KG1 (cell line): ENCODE measurements around the gene OR2T10.
A peak's percentile ranks its signal among the peaks of the same experiment; 100 is the strongest.
"Not testable (repeated sequence)": the region's sequence is repeated elsewhere in the genome, so short reads cannot be mapped to it uniquely, and the experiment has no call there.

Experiments
- DNase-seq: peaks from one replicate; lab custom pipeline; 2025; lab: John Stamatoyannopoulos, UW

Gene OR2T10

GRCh38 chr1:248597589-248597988 is at the start of gene OR2T10:
Gene OR2T10 (minus strand): TSS chr1:248597700. CDS start chr1:248593768, 3,932 bp downstream.
- no peak for DNase-seq

GRCh38 chr1:248645178-248645577 is 47.7 kb upstream of the OR2T10 start, which contains the start of gene OR2T35:
Gene OR2T35 (minus strand): TSS chr1:248645278. CDS start chr1:248639258, 6,020 bp downstream.
- not testable (repeated sequence) for DNase-seq

- DNase-seq = not testable (repeated sequence)
Measured at GRCh38 chr1:248642971-248643651, 45.6 kb upstream of the OR2T10 start.

GRCh38 chr1:248641583-248641982 is 44.1 kb upstream of the OR2T10 start:
- not testable (repeated sequence) for DNase-seq

GRCh38 chr1:248640906-248641305 is 43.4 kb upstream of the OR2T10 start:
- DNase-seq = not testable (repeated sequence)

GRCh38 chr1:248639652-248640051 is 42.2 kb upstream of the OR2T10 start:
- not testable (repeated sequence) for DNase-seq

- DNase-seq = not testable (repeated sequence)
Measured at GRCh38 chr1:248636612-248637011, 39.1 kb upstream of the OR2T10 start.

- not testable (repeated sequence) for DNase-seq
Measured at GRCh38 chr1:248634991-248635390, 37.5 kb upstream of the OR2T10 start, which contains the start of gene OR2T11. Gene OR2T11 (minus strand): TSS chr1:248635091. CDS start chr1:248627128, 7,963 bp downstream.

GRCh38 chr1:248631354-248632008 is 34.0 kb upstream of the OR2T10 start:
- no peak for DNase-seq

GRCh38 chr1:248630551-248630950 is 33.1 kb upstream of the OR2T10 start:
- no peak for DNase-seq

- no peak for DNase-seq
Measured at GRCh38 chr1:248627971-248628844, 30.7 kb upstream of the OR2T10 start.

- DNase-seq = no peak
Measured at GRCh38 chr1:248625971-248626370, 28.5 kb upstream of the OR2T10 start.

- DNase-seq = no peak
Measured at GRCh38 chr1:248625166-248625565, 27.7 kb upstream of the OR2T10 start.

GRCh38 chr1:248622570-248623001 is 25.1 kb upstream of the OR2T10 start:
- peak; percentile 2 for DNase-seq

- DNase-seq = no peak
Measured at GRCh38 chr1:248621770-248622169, 24.3 kb upstream of the OR2T10 start.

- DNase-seq = no peak
Measured at GRCh38 chr1:248618878-248619277, 21.4 kb upstream of the OR2T10 start.

GRCh38 chr1:248618119-248618518 is 20.6 kb upstream of the OR2T10 start:
- no peak for DNase-seq

- DNase-seq = no peak
Measured at GRCh38 chr1:248613742-248614141, 16.2 kb upstream of the OR2T10 start.

GRCh38 chr1:248611883-248612414 is 14.4 kb upstream of the OR2T10 start:
- no peak for DNase-seq

- no peak for DNase-seq
Measured at GRCh38 chr1:248610301-248610700, 12.8 kb upstream of the OR2T10 start.

GRCh38 chr1:248599396-248599795 is 1.9 kb upstream of the OR2T10 start:
- no peak for DNase-seq

- DNase-seq = no peak
Measured at GRCh38 chr1:248596615-248597014, 885 bp downstream of the OR2T10 start.
